GM12801 (cell line): ENCODE results near the gene COPS7B.

ENCODE experiments used
- CTCF ChIP-seq: IDR thresholded peaks from one replicate; pipeline ENCODE4 v1.5.1; 2011; ENCODE audit warnings: control low read depth; ENCODE audit not compliant: insufficient read length; ENCODE audit errors: extremely low read depth

Gene COPS7B

GRCh38 chr2:231786177-231786916 is at the start of gene COPS7B:
TSS of gene COPS7B (plus strand) at chr2:231786445. CDS start at chr2:231788571, 2,126 bp downstream.
- TF ChIP-seq CTCF, result no peak

GRCh38 chr2:231737761-231738160 is 48.5 kb upstream of the COPS7B start:
- TF ChIP-seq CTCF, result no peak

- no peak for TF ChIP-seq CTCF
These were observed 42.7 kb upstream of the COPS7B start for GRCh38 chr2:231743376-231744116.

DNA sequence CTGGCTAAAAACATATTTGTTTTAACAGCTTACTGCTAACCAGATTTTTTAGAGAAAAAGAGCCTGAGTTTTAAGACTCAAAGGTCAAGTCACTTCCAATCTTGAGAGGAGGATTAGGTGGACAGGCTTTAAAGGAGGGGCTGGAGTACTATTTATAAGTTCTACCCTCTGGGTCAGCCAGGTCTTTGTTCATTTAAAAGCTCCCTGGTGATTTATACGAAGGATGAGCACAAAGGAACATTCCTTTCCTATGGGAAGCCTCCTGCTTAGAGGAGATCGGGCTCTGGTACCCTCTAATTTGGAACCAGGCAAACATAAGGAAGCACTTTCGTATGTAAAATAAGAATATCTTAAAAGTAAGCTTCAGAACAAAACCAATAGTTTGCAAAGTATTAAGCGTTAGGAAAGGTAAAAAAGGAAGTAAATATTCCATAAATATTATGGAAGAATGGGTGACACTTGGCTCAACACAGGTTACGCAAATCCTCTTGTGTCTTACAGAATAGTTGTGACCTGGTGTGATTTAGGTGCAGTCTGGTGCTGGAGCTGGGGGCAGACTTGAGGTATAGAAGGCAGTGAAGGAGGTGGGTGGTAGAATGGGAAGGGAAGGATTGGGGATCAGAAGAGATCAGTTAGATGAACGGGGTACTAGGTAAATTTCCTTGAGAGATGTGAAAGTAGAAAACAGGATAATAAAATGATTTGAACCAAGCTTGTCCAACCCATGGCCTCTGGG is 40.8 kb upstream of the COPS7B start:
- TF ChIP-seq CTCF, result no peak

DNA sequence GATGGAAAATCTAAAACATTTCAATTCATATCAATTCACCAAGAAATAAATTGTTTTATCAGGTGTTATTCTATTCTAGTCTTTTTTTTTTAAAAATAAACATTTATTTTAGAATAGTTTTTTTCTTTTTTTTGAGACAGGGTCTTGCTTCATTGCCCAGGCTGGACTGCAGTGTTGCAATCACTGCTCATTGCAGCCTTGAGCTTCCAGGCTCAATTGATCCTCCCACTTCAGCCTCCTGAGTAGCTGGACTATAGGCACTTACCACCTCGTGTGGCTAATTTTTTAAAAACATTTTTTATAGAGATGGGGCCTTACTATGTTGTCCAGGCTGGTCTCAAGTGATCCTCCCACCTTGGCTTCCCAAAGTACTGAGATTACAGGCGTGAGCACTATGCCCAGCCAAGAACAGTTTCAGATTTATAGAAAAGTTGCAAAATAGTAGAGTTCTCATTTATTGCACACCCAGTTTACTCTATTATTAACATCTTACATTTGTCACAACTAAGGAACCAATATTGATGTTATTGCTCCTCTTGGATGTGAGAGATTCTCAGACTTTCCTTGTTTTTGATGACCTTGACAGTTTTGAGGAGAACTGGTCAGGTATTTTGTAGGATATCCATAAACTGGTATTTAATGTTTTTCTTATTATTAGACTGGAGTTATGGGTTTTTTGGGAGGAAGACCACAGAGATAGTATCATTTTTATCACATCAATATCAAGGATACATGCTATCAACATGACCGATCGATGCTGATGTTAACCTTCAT is 35.0 kb upstream of the COPS7B start:
- no peak for TF ChIP-seq CTCF

DNA sequence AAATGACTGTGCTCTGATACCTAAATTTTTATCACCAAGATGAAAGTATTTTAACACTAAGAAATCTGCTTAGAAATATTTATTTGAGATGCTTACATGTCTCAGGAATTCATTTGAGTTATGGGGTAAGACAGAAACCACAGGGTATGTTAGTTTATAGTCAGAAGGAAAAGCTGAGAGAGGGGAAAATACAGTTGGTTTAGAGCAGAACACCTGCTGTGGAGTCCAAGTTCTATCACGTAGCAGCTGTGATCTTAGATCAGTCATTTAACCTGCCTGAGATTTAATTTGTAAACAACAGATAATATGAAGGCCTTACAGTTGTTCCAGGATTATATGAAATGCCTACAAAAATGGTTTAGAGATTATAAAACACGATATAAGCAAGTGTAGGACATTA is 34.2 kb upstream of the COPS7B start:
- no peak for TF ChIP-seq CTCF
